Kidney glomerular epithelial cell (primary cell): ENCODE measurements around the gene CDH5.
A peak's percentile ranks its signal among the peaks of the same experiment; 100 is the strongest.

Source experiments
- DNase-seq: peaks from one replicate; lab custom pipeline; 2025; lab: John Stamatoyannopoulos, UW

CDH5 gene

DNA sequence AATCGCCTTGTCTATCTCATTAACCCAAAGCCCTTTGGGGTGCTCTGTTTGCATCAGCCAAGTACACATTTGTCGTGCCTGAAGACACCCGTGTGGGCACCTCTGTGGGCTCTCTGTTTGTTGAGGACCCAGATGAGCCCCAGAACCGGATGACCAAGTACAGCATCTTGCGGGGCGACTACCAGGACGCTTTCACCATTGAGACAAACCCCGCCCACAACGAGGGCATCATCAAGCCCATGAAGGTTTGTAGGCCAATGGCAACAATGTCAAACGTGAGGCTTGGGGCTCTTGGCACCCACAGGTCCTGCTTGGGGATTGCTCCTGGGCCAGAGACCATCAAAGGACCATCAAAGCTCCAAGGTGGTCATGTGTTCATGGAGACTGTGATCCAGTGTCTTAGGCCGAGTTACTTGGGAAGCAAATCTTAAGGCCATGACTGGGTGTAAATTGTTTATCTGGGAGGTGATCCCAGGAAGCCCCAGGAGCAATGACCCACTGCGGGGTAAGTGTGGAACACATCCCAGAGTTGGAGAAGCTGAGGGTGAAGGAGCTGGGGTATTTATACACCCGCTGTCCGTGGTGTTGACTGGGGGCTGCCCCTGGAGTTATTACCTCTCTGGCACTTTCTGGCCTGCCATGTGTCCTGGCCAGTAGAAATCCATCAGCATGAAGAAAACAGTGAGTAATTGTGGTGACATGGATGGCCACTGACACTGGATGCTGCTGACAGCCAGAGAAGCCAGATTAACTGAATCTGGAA lies 24.0 kb downstream of the CDH5 start:
- DNase-seq, result no peak

DNA sequence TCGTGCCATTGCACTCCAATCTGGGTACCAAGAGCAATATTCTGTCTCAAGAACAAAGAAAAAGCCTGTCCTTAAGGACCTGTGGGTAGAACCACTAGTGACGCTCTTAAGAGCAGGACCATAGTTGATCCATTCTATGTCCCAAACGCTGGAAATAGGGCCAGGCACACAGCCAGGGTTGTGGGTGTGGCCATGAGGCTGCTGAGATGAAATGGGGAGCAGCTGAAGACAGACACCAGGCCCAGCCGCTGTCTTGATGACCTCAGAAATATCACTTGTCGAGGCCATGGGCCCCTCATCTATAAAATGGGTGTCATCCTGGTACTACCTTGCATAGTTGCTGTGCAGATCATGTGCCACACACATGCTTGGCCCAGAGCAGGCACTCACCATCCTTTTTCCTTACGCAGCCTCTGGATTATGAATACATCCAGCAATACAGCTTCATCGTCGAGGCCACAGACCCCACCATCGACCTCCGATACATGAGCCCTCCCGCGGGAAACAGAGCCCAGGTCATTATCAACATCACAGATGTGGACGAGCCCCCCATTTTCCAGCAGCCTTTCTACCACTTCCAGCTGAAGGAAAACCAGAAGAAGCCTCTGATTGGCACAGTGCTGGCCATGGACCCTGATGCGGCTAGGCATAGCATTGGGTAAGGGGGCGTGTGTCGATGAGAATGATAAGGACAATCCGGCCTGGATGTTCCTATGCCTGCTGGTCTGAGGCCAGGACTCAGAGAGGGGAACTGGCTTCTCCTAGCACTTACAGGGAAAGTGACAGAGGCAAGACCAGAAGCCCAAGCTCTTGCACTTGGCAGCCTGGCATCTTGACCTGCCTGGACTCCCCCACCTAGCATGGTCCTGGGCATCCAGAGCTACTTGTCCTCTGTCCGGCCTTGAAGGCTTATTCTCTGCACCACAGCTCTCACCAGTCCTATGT lies 25.5 kb downstream of the CDH5 start:
- DNase-seq, result no peak

DNA sequence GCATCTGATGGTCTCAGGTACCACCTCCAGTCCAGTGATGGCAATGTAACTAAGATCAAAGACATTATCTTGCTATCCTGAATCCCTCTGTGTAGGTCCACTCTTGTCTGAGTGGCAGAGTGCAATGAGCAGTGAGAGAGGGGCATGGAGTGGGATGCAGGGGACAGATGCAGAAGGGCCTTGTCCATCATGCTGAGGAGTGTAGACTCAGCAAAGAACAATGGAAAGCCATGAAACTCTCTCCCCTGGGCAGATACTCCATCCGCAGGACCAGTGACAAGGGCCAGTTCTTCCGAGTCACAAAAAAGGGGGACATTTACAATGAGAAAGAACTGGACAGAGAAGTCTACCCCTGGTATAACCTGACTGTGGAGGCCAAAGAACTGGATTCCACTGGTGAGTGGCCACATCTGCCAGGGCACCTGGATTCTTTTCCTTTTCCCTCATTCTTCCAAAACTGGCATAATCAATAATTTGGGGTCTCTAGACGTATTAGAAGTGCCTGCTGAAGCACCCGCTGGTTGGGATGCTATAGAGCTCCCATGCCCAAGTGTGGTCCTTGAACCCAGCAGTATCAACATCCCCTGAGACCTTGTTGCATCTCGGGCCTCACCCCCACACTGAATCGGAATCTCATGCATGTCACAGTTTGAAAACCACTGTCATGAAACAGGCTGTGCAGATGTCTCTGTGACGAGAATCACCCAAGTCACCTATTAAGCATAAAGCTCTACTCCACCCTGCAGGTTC lies 29.5 kb downstream of the CDH5 start:
- no peak for DNase-seq

DNA sequence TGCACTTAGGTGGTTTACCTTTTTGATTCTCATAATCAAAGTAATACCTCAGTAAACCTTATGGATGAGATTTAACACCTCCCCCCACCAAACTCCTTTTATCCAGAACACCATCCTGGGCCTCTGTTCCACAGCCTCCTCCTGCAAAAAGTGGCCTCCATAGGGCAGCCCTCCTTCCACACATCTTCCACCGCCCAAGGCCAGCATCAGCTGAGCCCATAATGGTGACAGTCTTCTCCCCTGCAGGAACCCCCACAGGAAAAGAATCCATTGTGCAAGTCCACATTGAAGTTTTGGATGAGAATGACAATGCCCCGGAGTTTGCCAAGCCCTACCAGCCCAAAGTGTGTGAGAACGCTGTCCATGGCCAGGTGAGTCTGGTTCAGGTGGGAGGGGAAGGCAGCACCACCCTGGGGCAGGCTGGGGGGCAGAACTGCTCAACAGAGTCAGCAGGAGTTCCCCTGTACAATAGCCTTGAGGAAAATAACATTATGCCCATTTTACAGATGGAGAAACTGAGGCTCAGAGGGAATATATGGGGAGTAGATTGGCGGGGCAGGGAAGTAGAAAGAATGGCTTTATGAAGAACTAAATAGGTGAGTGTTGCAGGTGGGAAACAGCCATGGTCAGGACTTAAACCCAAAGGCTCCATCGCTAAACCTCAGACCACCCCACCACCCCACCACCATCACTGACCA lies 31.4 kb downstream of the CDH5 start:
- no peak for DNase-seq

DNA sequence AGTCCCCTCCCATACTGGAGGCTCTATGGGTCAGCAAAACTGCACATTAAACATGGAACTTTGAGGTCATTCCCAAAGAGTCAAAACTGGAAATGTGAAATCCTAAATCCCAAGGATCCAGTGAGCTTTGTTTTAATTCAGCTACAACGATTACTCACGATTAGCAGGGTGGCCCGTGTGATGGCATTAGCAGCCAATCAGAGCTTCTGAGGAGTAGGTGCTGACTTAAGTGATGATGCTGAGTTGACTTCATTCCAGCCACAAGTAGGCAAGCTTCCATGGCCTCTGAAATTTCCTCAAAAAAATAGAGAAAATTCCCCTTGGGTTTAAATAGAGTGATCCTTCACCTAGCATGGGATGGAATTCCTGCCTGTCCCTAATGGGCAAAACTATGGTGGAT lies 32.5 kb downstream of the CDH5 start:
- DNase-seq, result no peak

DNA sequence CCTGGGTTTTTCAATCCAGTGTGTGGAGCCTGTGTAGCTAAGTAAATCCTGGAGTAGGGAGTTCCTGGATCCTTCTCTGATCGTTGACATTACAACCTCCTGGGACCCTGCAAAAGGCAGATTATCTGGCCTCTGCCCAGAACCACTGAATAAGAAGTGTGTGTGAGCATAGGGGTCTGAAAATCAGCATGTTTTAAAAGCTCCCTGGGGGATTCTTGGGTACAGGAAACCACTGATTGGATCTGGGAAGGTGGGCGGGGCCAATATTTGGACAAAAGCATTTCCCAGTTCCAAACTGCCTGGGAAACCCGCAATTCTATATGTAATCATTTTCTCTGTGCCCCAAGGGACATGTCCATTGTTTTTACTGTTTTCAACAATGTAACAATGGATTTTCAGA lies 33.4 kb downstream of the CDH5 start:
- no peak for DNase-seq

DNA sequence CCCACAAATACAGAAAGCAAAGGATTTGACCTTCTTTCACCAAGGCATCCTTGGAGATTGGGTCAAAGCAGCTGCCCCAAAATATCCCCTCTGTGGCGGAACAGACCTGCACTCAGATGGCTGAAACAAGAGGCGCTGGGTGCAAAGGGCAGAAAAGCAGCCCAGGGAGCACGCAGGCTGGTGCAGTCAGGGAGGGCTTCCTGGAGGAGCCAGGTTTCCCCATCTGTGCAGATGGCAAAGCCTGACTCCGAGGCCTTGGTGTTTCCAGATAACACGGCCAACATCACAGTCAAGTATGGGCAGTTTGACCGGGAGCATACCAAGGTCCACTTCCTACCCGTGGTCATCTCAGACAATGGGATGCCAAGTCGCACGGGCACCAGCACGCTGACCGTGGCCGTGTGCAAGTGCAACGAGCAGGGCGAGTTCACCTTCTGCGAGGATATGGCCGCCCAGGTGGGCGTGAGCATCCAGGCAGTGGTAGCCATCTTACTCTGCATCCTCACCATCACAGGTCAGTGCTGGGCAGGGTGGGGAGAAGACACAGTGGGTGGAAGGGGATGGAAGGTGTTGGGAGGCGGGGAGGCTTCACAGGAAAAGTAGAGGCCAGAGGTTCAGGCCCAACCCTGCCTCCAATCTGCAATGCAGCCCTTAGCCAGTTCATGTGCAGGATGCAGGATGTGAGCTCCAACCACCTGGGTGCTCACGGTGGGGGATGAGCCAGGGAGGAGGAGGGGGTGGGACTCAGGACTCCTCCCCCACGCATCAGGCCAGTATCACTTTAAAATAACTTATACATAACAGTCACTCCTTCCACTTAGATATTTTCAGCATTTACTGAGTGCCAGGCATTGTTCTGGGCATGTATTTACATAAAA lies 34.3 kb downstream of the CDH5 start:
- no peak for DNase-seq

DNA sequence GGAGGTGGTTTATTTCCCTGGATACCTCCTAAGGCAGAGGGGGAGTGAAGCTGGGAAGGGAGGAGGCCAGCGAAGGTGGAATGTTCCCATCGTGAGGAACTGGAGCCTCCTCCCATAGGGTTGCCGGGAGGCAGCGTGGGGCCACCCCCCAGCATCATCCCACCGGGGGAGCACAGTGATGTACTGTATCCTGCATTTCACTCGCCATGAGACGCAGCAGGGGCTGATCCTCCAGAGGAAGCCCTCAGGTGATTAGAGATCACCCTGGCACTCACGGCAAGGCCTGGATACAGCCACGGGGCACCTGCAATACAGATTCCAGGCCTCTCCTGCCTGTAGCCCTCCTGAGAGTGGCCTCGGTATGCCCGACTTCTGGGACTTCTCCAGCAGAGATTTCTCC lies 35.1 kb downstream of the CDH5 start:
- DNase-seq, result no peak

DNA sequence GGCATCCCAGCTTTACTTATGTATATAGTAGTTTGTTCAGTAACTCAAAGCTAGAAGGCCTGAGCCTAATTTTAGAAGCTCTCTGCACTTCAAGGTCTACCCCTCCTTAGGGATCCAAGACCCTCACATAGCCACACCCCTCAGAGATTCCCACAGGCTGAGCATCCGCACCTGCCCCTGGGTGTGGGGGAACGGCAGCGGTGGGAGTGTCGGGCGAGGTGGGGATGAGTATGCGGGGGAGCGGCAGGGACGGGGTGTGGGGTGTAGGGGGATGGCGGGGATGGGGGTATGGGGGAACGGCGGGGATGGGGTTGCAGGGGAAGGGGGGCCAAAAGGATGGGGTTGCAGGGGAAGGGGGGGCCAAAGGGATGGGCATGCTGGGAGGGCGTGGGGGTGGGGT lies 35.7 kb downstream of the CDH5 start:
- no peak for DNase-seq

DNA sequence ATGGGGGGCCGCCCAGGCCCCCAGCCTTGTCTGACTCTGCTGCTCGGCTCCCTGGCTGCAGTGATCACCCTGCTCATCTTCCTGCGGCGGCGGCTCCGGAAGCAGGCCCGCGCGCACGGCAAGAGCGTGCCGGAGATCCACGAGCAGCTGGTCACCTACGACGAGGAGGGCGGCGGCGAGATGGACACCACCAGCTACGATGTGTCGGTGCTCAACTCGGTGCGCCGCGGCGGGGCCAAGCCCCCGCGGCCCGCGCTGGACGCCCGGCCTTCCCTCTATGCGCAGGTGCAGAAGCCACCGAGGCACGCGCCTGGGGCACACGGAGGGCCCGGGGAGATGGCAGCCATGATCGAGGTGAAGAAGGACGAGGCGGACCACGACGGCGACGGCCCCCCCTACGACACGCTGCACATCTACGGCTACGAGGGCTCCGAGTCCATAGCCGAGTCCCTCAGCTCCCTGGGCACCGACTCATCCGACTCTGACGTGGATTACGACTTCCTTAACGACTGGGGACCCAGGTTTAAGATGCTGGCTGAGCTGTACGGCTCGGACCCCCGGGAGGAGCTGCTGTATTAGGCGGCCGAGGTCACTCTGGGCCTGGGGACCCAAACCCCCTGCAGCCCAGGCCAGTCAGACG lies 36.2 kb downstream of the CDH5 start:
- no peak for DNase-seq

DNA sequence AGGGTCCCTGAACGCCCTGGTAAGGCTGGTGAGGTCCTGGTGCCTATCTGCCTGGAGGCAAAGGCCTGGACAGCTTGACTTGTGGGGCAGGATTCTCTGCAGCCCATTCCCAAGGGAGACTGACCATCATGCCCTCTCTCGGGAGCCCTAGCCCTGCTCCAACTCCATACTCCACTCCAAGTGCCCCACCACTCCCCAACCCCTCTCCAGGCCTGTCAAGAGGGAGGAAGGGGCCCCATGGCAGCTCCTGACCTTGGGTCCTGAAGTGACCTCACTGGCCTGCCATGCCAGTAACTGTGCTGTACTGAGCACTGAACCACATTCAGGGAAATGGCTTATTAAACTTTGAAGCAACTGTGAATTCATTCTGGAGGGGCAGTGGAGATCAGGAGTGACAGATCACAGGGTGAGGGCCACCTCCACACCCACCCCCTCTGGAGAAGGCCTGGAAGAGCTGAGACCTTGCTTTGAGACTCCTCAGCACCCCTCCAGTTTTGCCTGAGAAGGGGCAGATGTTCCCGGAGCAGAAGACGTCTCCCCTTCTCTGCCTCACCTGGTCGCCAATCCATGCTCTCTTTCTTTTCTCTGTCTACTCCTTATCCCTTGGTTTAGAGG lies 37.1 kb downstream of the CDH5 start:
- no peak for DNase-seq

DNA sequence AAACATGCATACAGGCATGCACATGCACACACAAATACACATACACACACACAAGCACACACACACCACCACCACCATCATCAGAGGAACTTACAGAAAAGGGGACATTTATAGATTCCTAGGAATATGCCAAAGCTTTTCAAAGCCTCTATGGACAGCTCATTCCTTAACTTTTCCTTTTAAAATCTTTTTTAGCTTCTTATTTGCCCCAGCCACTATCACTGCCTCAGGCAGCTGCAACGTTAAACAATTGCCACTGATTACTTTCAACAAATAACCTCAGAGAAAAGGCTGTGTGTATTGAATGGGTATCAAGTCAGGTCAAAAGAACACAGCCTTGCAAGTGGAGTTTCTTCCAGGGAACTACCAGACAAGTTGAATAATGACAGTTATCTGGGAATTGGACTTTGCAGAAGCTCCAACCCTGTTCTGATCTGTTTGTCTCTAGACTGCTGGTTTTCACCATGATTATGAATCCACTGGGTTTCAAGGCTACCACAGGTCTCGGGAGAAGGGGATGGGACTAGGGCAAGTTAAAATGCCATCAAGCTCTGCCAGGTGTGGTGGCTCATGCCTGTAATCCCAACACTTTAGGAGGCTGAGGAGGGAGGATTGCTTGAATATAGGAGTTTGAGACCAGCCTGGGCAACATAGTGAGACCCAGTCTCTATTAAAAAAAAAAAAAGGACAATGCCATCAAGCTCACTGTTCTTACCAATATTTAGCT lies 38.7 kb downstream of the CDH5 start:
- DNase-seq, result no peak

DNA sequence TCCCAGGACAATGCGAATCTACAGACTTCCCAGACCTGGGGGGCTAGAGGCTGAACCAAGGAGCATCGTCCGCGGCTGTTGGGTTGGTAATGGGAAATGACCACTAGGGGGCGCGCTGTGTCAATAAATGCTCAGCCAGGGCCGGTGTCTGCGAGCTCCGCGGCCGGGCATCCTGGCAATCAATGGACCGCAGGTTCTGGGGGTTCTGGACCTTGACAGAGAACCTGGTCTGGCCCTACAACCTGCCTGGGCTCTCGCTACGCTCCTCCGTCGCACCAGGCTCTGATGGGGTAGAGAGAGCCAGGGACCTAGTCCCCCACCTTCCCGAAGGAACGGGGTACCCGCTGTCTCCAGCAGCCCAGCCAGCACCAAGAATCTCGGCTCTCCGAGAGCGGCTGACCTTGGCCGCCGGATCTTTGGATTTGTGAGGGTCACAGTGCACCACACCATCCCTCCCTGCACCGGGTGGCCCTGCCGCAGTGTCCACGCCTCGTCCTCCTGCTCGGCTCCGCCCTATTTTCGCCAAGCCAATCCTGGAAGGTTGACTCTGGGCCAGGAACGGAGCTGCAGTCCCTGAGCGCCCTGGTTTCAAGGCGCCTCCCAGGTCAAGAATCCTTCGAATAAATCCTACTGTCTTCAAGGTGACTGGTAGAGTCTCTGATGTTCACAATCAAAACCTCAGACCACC lies 40.2 kb downstream of the CDH5 start:
- peak; percentile 68 for DNase-seq

DNA sequence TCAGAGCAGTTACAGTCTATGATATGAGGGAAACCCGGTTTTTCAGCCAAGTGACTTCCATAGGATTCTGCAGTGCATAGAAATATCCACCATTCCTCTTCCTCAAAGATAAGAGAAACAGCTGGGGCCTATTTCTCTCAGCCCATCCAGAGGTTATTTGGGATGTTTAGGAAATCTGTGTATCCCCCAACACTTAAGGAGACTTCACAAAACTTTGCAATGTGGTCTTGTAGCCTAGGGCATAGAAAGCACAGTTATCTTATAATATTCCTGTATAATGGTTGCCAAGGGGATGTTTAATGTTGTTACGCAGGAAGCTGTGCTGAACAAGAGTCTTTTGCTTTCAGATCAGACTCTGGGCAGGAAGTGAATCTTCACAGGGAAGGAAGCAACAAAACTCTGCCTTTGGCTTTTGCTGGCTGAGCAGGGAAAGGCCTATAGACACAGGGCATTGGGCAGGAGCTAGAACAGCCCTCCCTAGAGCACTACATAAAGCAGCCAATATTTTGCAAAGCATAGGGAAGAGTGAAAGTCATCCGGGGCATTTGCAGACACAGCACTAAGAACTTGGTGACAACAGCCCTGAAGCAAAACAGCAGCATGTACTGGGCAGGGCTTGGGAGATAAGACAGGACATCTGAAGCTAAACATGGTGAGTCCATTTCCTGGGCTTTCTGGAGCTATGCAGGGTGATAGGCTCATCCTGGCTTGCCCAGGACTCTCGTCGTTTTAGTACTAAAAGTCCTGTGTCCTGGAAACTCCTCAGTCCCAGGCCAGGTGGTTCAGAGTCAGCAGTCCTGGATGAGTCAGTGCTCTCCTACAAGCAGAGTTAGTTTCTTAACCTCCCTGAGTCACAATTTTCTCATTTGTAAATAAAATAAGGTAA lies 41.9 kb downstream of the CDH5 start:
- peak; percentile 73 for DNase-seq

DNA sequence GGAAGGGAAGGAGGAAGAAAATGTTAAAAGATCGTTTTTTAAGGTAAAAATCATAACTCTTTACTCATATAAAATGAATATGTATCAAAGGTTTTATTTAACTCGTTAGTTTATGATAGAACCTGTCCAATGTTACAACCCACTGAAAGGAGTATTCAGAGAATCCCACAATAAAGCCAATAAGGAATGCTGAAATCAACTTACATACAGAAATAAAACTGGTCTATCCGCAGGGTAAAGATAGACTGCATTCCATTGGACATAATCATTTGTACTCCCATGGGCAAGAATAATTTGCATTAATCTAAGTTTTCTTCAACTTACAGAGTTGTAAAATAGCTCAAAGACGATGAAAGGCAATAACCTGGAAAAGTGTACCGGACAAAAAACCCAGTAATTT lies 42.7 kb downstream of the CDH5 start:
- DNase-seq, result peak; percentile 29

DNA sequence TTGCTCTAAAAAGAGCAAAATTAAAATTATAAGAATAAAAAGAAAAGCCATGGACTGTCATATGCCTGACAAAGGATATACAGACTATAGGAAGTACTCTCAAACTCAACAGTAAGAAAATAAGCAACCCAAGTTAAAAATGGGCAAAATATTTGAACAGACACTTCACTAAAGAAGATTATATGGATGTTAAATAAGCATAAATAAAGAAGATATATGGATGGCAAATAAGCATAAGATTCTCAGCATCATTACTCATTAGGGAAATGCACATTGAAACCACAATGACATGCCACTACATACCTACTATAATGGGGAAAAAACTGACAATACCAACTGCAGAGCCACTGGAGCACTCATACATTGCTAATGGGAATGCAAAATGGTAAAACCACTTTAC lies 45.7 kb downstream of the CDH5 start:
- no peak for DNase-seq

DNA sequence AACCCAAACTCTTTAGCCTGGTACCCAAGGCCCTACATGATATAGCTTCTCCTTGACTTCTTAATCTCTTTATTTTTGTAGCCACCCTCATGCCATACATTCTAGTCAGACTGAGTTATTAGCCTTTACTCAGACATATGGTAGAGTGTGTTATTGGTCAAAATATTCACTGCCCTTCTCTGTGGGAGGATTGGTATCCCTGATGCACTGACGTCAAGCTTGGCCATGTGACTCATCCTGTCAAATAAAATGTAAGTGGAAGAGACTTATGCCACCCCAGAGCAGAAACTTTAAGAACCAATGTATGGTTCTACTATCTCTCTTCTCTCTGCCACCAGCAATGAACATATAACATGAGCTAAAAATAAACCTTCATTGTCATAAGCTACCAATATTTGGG lies 48.4 kb downstream of the CDH5 start:
- DNase-seq, result no peak

DNA sequence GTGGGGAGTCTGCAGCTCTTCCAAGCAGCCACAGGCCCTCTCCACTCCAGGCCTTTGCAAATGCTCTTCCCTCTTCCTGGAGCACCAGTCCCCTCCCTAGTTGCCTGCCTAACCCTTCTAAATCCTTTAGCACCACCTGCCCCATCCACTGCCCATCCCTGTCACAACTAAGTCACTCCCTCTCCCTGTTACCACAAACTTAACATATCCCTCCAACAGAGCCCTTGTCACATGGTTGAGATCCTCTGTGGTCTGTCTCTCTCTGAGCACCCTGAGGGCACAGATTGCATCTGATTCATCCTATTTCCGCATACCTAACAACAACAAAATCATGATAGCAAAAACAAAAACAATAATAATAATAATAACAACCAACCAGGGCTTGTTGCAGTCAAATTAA lies 49.6 kb downstream of the CDH5 start:
- DNase-seq, result no peak
